Fibroblast of skin of left quadriceps (primary cell): ENCODE results near the gene NECAB3.

Experiments
- DNase-seq, 2 experiments: peaks; one replicate each; pipeline ENCODE4 v3.0.0-alpha.2; 2013; ENCODE audit warnings: low read depth in 2 of 2

The NECAB3 gene

GRCh38 chr20:33677991-33678702, 3.9 kb upstream of the NECAB3 start:
- no peak for DNase-seq

GRCh38 chr20:33676652-33677645, 2.7 kb upstream of the NECAB3 start:
- no peak for DNase-seq

DNA sequence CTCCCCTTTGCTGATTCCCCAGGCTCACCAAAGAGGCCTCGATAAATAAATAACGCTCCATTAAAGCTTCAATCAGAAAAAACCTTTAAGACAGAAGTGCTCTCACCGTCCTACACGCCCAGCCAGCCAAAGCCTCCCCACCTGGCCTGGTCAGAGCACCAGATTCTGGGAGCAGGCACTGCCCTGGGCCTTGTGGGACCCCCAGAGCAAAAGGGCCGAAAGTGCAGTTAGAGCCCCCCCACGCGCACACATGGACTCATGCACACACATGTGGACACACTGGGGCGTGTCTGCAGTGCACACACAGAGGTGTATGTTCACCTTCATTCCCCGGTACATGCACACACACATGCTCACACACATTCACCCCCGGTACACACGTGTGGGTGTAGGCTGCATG, 1.9 kb upstream of the NECAB3 start:
- no peak for DNase-seq

GRCh38 chr20:33675136-33675959, 1.1 kb upstream of the NECAB3 start:
- DNase-seq, result no peak

GRCh38 chr20:33673410-33674293, 576 bp downstream of the NECAB3 start:
- no peak for DNase-seq

- DNase-seq, result no peak
Measured at GRCh38 chr20:33673114-33673409, 1.2 kb downstream of the NECAB3 start.

DNA sequence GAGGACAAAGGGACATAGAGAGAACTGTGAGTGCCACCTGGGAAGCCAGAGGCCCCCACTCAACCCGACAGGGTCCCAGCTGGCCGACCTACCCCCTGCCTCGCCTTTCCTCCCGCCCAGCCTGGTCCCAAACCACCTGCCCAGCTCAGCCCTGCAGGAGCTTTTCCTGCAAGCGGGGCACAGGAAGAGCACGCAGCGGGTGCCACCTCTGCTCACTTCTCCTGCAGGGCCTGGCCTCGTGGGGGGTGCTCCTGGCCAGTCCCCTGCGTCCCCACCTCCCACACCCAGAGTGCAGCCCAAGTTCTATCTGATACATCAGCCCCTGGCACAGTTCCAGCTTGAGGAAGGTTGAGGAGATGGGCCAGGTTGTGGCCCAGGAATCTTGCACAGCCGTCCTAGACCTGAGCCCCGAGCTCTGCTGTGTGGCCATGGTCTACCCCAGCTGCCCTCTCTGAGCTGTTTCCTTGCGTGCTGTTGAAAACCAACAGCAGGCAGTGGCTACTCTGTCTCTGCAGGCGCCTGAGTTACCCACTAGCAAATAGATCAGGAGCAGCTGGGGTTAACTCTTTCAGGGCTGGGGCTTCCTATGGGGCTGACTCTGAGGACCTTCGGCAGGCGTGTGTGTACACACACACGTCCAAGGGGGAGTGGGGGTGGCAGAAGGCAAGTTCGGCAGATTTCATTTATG, 1.7 kb downstream of the NECAB3 start:
- no peak for DNase-seq

- DNase-seq, result no peak
Measured at GRCh38 chr20:33671573-33672288, 2.5 kb downstream of the NECAB3 start.

DNA sequence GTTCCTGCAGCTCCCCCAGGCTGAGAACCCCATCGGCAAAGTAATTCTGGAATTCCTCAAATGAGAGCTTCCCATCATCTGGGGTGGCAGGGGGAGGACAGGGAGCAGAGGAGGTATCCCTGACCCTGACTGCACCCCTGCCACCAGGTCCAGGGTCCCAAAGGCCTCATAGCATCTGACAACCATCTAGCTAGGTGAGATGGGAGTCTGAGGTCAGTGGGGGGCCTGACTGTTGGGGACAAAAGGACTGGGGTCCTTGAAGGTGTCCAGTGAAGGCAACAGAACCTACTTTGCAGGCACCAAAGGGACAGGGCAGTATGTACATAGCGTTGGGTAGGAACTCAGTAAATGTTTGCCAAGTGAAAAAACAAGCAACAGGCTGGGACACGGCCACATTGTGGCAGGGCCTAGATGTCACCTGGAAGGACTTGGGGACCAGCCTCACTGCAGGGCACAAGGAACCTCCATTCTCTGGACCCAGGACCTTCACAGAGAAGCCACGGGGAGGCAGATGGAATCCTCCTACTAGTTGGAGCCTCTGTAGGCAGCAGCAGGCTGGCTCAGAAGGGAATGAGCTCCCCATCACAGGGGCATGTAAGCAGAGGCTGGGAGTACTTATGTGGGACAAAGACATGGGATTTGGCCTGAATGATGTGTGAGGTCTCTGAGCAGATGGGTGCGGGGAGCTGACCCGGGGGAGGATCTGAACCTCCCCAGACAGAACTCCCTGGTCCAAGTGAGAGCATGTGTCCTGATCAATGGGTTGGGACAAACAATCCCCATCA, 3.3 kb downstream of the NECAB3 start:
- DNase-seq, result no peak

- no peak for DNase-seq
Measured at GRCh38 chr20:33669873-33670640, 4.2 kb downstream of the NECAB3 start.

DNA sequence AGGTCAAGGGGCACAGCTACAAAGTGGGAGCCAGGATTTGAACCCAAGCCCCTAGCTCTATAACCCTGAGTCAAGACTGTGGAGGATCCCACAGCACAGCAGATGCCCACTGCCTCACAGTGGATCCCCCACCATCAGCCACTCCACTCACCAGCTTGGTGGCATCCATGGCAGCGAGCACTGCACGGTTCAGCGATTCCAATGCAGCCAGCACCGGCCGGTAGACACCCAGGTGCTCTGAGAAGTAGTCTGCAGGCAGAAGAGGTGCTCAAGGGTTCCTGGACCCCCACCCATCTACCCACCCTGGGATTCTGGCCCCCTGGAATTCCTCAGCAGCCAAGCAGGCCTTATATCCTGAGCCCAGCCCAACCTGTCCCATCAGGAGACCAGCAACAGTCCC, 5.0 kb downstream of the NECAB3 start:
- DNase-seq, result no peak

DNA sequence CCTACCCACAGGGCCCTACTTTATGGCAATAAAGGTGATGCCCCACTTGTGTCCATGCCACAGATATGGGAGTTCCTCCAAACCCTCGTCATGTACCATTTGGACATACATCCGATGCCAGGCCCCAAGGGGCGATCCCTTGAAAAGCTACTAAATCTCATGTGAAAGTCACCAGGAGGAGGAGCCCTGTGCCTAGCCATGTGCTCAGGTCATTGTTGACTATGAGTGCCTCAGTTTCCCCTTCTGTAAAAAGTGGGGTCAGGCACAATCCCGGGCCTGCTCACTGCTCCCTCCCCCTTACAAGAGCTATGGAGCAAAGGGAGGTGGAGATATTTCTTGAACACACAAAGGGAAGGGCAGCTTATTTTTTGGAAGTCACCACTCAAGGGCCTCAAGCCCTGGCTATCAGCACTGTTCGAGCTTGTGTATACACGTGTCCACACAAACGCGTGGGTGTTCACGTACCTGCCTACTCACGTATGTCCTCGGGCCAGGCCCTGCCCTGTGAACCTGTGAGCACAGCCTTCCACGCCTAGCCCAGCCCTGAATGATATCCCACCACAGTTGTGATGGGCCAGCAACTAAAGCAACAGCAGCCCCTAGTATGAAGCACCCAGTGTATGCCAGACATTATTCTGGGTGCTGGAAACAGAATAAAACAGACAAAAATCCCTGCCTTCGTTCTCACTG, 5.6 kb downstream of the NECAB3 start:
- no peak for DNase-seq

DNA sequence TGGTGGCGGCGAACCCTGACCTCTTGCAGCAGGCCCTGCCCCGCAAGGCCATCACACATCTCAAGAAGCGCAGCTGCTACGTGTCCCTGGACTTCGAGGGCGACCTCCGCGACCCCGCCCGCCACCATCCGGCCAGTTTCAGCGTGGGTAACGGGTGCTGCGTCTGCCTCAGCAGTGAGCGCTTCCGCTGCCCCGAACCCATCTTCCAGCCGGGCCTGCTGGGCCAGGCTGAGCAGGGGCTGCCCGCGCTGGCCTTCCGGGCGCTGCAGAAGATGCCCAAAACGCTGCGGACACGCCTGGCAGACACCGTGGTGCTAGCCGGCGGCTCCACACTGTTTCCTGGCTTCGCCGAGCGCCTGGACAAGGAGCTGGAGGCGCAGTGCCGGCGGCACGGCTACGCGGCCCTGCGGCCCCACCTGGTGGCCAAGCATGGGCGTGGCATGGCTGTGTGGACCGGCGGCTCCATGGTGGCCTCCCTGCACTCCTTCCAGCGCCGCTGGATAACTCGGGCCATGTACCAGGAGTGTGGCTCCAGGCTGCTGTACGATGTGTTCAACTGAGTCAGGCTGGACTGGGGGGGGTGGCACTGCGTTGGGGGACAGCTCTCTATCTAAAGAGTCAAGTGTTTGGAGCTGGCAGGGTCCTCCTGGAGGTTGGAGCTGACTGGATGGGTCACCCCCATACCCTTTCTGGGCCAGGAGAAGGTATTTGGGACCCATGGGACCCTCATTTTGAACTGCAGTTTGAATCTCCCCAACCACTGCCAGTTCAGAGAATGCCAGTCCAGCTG, 6.4 kb downstream of the NECAB3 start:
- DNase-seq, result peak in 1 of 2 experiments; percentile 30

DNA sequence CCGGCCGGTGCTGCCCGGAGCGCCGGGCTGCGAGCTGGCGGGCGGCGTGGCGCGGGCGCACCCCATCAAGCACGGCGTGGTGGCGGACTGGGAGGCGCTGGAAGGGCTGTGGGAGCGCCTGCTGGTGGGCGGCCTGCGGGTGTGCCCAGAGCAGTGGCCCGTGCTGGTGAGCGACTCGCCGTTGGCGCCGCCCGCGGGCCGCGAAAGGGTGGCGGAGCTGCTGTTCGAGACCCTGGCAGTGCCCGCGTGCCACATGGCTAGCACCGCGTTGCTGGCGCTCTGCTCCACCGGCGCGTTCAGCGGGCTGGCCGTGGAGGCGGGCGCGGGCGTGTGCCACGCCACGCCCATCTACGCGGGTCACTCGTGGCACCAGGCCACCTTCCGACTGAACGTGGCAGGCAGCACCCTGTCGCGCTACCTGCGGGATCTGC, 7.0 kb downstream of the NECAB3 start:
- no peak for DNase-seq

DNA sequence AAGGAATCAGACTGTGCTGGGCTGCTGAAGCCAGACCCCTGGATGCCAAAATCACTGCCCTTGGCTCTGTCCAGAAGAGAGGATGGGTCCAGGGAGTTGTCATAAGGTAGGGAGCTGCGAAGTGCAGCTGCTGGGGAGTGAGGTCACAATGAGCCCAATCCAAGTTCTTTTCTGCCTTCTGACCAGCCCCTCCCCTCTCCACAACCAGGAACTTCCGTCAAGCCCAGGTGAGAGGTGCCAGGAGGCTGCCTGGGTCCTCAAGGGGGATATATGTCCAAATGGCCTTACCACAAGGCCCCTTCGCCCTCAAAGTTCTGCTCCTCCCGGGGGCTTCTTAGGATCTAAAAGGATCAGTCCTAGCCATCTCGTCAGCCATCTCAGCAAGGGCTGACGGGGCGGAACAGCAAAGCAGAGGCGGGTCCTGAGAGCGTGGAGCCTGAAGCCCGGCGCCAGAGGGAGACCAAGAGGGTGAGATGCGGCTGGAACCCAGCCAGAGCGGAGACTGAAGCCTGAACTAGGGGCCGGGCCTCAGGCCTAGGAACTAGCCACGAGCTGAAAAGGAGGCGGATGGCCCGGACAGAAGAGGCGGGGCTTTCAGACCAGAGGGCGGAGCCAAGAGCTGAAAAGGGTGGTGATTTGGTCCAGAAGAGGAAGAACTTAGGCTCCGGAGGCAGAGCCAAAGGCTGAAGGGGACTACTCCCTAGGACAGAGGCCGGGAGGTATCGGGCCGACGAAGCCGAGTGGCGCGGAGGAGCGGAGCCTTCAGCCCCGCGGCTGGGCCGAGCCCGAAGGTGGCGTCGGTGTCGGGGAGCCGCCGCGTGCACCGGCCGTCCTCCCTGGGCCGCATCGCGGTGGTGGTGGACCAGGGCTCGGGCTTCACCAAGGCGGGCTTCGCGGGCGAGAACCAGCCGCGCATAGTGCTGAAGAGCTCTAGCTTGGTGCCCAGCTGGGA, 7.7 kb downstream of the NECAB3 start, which contains the start of gene ACTL10:
ACTL10 (plus strand) TSS at position 651 of the 952 bp plus-strand sequence. CDS start 555 bp downstream, outside the sequence.
- DNase-seq, result peak; percentile 85 to 86

- no peak for DNase-seq
Measured at GRCh38 chr20:33664762-33665144, 9.5 kb downstream of the NECAB3 start.
